Measurements from ENCODE around the gene CAMK1D. TPM values are rescaled to one million over a fixed set of nuclear protein-coding genes. Genes with fewer than 3 reads are reported as not detected.

CAMK1D gene
- total RNA-seq, 1 donor from 2014 or later, result 7.6 TPM

- Mint-ChIP-seq H3K4me3 (no peak overlapping the region), H3K9me3 (peaks cover 25% of the 10 kb centered on the region), H3K27ac (no peak overlapping the region), H3K4me1 (no peaks in the 10 kb centered on the region), H3K27me3 (ENCODE audit: low read depth) (peaks cover 2% of the 10 kb centered on the region), H3K36me3 (no peaks in the 10 kb centered on the region)
- no peak for TF ChIP-seq CTCF (IDR thresholded peaks at IDR 0.05; ENCODE audit: unreplicated experiment)
- DNase-seq (ENCODE audit: low spot score in 2 of 2, unreplicated experiment in 2 of 2), result no peak
These were observed 309.2 kb downstream of the CAMK1D start for GRCh38 chr10:12658526-12658925.

- Mint-ChIP-seq H3K27ac (no peak overlapping the region), H3K9me3 (peaks cover 13% of the 10 kb centered on the region), H3K36me3 (no peaks in the 10 kb centered on the region), H3K4me1 (no peaks in the 10 kb centered on the region), H3K27me3 (ENCODE audit: low read depth) (peaks cover 2% of the 10 kb centered on the region), H3K4me3 (no peak overlapping the region)
- TF ChIP-seq CTCF (IDR thresholded peaks at IDR 0.05; ENCODE audit: unreplicated experiment), result no peak
- DNase-seq (ENCODE audit: low spot score in 2 of 2, unreplicated experiment in 2 of 2), result no peak
These were observed 310.4 kb downstream of the CAMK1D start for GRCh38 chr10:12659706-12660105.

GRCh38 chr10:12660812-12661211 is 311.5 kb downstream of the CAMK1D start:
- TF ChIP-seq CTCF (IDR thresholded peaks at IDR 0.05; ENCODE audit: unreplicated experiment), result no peak
- peaks cover 4% of the 10 kb centered on the region for H3K9me3 Mint-ChIP-seq
- H3K27ac Mint-ChIP-seq, result no peak overlapping the region
- DNase-seq (ENCODE audit: low spot score in 2 of 2, unreplicated experiment in 2 of 2), result no peak
- H3K36me3 Mint-ChIP-seq, result no peaks in the 10 kb centered on the region
- H3K27me3 Mint-ChIP-seq (ENCODE audit: low read depth), result peaks cover 5% of the 10 kb centered on the region
- no peak overlapping the region for H3K4me3 Mint-ChIP-seq
- H3K4me1 Mint-ChIP-seq, result no peaks in the 10 kb centered on the region

GRCh38 chr10:12661671-12662070 is 312.3 kb downstream of the CAMK1D start:
- H3K27ac Mint-ChIP-seq, result no peak overlapping the region
- H3K4me3 Mint-ChIP-seq, result no peak overlapping the region
- DNase-seq (ENCODE audit: low spot score in 2 of 2, unreplicated experiment in 2 of 2), result no peak
- peaks cover 5% of the 10 kb centered on the region for H3K27me3 Mint-ChIP-seq (ENCODE audit: low read depth)
- H3K36me3 Mint-ChIP-seq, result no peaks in the 10 kb centered on the region
- no peaks in the 10 kb centered on the region for H3K4me1 Mint-ChIP-seq
- no peak for TF ChIP-seq CTCF (IDR thresholded peaks at IDR 0.05; ENCODE audit: unreplicated experiment)
- H3K9me3 Mint-ChIP-seq, result peaks cover under 1% of the 10 kb centered on the region

- Mint-ChIP-seq H3K4me1 (no peaks in the 10 kb centered on the region), H3K27me3 (ENCODE audit: low read depth) (peaks cover 3% of the 10 kb centered on the region), H3K4me3 (no peak overlapping the region), H3K36me3 (no peaks in the 10 kb centered on the region), H3K27ac (no peak overlapping the region), H3K9me3 (peaks cover 6% of the 10 kb centered on the region)
- DNase-seq (ENCODE audit: low spot score in 2 of 2, unreplicated experiment in 2 of 2), result no peak
- TF ChIP-seq CTCF (IDR thresholded peaks at IDR 0.05; ENCODE audit: unreplicated experiment), result no peak
These were observed 314.5 kb downstream of the CAMK1D start for GRCh38 chr10:12663863-12664262.

GRCh38 chr10:12665501-12665900 is 316.2 kb downstream of the CAMK1D start:
- no peak overlapping the region for H3K27ac Mint-ChIP-seq
- no peak for TF ChIP-seq CTCF (IDR thresholded peaks at IDR 0.05; ENCODE audit: unreplicated experiment)
- no peaks in the 10 kb centered on the region for H3K4me1 Mint-ChIP-seq
- H3K27me3 Mint-ChIP-seq (ENCODE audit: low read depth), result peaks cover 3% of the 10 kb centered on the region
- DNase-seq (ENCODE audit: low spot score in 2 of 2, unreplicated experiment in 2 of 2), result no peak
- H3K9me3 Mint-ChIP-seq, result peaks cover 12% of the 10 kb centered on the region
- peaks cover 3% of the 10 kb centered on the region for H3K36me3 Mint-ChIP-seq
- H3K4me3 Mint-ChIP-seq, result no peak overlapping the region

Data from mesothelial cell of epicardium (in vitro differentiated cells).